MM.1S (cell line): ENCODE measurements around the gene HSPB7.
"Not testable (repeated sequence)": the region's sequence is repeated elsewhere in the genome, so short reads cannot be mapped to it uniquely, and the experiment has no call there.

Experiments
- DNase-seq: peaks from one replicate; pipeline ENCODE4 v3.0.0-alpha.2; 2015
- H2AFZ ChIP-seq: fragments of 300-600 bp; sonication (generic); 2 replicates; pipeline ENCODE4 v1.6.0; 2016; ENCODE audit warnings: antibody characterized with exemption, low read length
- H3F3A ChIP-seq: fragments of 300-600 bp; sonication (generic); 2 replicates; pipeline ENCODE4 v1.6.1; 2016; ENCODE audit warnings: mild to moderate bottlenecking, antibody characterized with exemption, low read length, moderate library complexity, mixed read lengths; ENCODE audit not compliant: insufficient read depth
- H3K27ac ChIP-seq: fragments of 300-600 bp; sonication (generic); 2 replicates; pipeline ENCODE4 v1.5.1; 2016; ENCODE audit warnings: mild to moderate bottlenecking, low read length
- H3K27me3 ChIP-seq: fragments of 300-600 bp; sonication (generic); replicated peaks from 2 replicates; pipeline ENCODE4 v1.6.0; 2016; ENCODE audit warnings: low read length; ENCODE audit not compliant: insufficient read depth
- H3K36me3 ChIP-seq: fragments of 300-600 bp; sonication (generic); replicated peaks from 2 replicates; pipeline ENCODE4 v1.6.1; 2016; ENCODE audit warnings: mild to moderate bottlenecking, low read length, mixed read lengths; ENCODE audit not compliant: insufficient read depth
- H3K4me1 ChIP-seq: fragments of 300-600 bp; sonication (generic); 2 replicates; pipeline ENCODE4 v1.6.1; 2016; ENCODE audit warnings: low read length, mixed read lengths
- H3K4me2 ChIP-seq: fragments of 300-600 bp; sonication (generic); 2 replicates; pipeline ENCODE4 v1.6.0; 2016; ENCODE audit warnings: low read depth, low read length
- H3K4me3 ChIP-seq: fragments of 300-600 bp; sonication (generic); 2 replicates; pipeline ENCODE4 v1.5.1; 2016; ENCODE audit warnings: low read length, mixed read lengths
- H3K79me2 ChIP-seq: fragments of 300-600 bp; sonication (generic); 2 replicates; pipeline ENCODE4 v1.6.1; 2016; ENCODE audit warnings: mixed run types, low read length, mixed read lengths
- H3K9ac ChIP-seq: fragments of 300-600 bp; sonication (generic); 2 replicates; pipeline ENCODE4 v1.6.1; 2016; ENCODE audit warnings: low read length, mixed read lengths
- H3K9me2 ChIP-seq: fragments of 300-600 bp; sonication (generic); replicated peaks from 2 replicates; pipeline ENCODE4 v1.6.1; 2016; ENCODE audit warnings: mild to moderate bottlenecking, low read length, mixed read lengths; ENCODE audit not compliant: insufficient read depth
- H3K9me3 ChIP-seq: fragments of 300-600 bp; sonication (generic); replicated peaks from 2 replicates; pipeline ENCODE4 v1.6.1; 2016; ENCODE audit warnings: mild to moderate bottlenecking, low read length, mixed read lengths; ENCODE audit not compliant: insufficient read depth
- H4K20me1 ChIP-seq: fragments of 300-600 bp; sonication (generic); 2 replicates; pipeline ENCODE4 v1.6.1; 2016; ENCODE audit warnings: mild to moderate bottlenecking, low read length, moderate library complexity, mixed read lengths; ENCODE audit not compliant: insufficient read depth
- CTCF ChIP-seq: fragments of 300-600 bp; sonication (generic); IDR thresholded peaks from 2 replicates; pipeline ENCODE4 v1.5.1; 2016; ENCODE audit warnings: antibody characterized with exemption, low read length, mixed read lengths
- EZH2 ChIP-seq: fragments of 300-600 bp; sonication (generic); optimal IDR thresholded peaks from 2 replicates; pipeline ENCODE3; 2017; ENCODE audit warnings: low read depth, mild to moderate bottlenecking, antibody characterized with exemption, low read length, mixed read lengths
- EZH2phosphoT487 ChIP-seq: fragments of 300-600 bp; sonication (generic); IDR thresholded peaks from 2 replicates; pipeline ENCODE4 v1.6.1; 2018; ENCODE audit warnings: antibody characterized with exemption, low read length

Gene HSPB7

GRCh38 chr1:16028237-16029002 is 10.6 kb upstream of the HSPB7 start:
- TF ChIP-seq EZH2phosphoT487: no peak
- no peak for TF ChIP-seq CTCF
- TF ChIP-seq EZH2: no peak

DNA sequence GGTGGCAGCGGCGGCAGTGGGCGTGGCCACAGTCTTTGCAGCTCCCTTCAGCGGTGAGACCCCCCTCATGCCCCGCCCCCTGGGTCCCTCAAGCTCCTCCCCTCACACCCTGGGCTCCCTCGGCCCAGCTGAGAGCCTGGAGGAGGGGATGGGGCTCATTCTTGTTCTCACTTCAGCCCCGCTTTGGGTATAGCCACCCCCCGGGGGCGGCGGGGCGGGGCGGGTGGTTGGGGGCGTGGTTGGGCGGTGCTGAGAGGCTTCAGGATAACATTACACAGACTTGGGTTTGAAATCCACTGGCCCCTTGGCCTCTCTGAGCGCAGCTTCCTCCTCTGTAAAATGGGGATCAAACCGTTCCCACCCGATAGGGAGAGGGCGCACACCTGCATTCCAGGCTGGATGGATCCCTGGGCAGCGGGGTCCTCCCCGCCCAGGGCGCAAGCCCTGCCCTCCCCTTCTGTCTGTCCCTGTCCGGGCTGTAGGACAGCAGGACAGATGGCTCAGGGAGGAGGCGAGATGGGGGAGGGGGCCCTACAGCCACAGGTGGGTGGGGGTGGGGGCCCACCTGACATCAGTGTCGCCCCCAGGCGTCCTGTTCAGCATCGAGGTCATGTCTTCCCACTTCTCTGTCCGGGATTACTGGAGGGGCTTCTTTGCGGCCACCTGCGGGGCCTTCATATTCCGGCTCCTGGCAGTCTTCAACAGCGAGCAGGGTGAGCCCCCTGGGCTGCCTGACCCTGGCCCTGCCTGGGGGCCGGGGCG is 9.1 kb upstream of the HSPB7 start:
- H3F3A ChIP-seq: no peaks in the 10 kb centered on the region
- H3K4me2 ChIP-seq: peak overlapping the region; percentile 45; the same call in 1 of the 2 replicates
- no peak overlapping the region for H3K9ac ChIP-seq
- TF ChIP-seq EZH2 (no peak), EZH2phosphoT487 (no peak), CTCF (no peak)
- H3K4me3 ChIP-seq: peak overlapping the region; percentile 24; the same call in 1 of the 2 replicates
- no peaks in the 10 kb centered on the region for H3K79me2 ChIP-seq
- no peaks in the 10 kb centered on the region for H3K9me2 ChIP-seq
- no peaks in the 10 kb centered on the region for H3K4me1 ChIP-seq
- peaks cover 89% of the 10 kb centered on the region for H3K27me3 ChIP-seq
- no peaks in the 10 kb centered on the region for H3K9me3 ChIP-seq
- DNase-seq: peak; percentile 16
- no peak overlapping the region for H3K27ac ChIP-seq
- H2AFZ ChIP-seq: peak overlapping the region; percentile 19; the same call in 1 of the 2 replicates
- H4K20me1 ChIP-seq: no peaks in the 10 kb centered on the region
- H3K36me3 ChIP-seq: no peaks in the 10 kb centered on the region

More at GRCh38 chr1:16028237-16029002, 10.6 kb upstream of the HSPB7 start:
- Histone ChIP-seq H3K27ac (no peak overlapping the region), H3K9ac (no peak overlapping the region), H3K79me2 (no peaks in the 10 kb centered on the region), H3K9me2 (no peaks in the 10 kb centered on the region), H2AFZ (no peak overlapping the region), H3K4me1 (no peaks in the 10 kb centered on the region), H3K36me3 (no peaks in the 10 kb centered on the region), H4K20me1 (no peaks in the 10 kb centered on the region), H3K4me3 (no peak overlapping the region), H3K4me2 (no peak overlapping the region), H3K27me3 (peaks cover 75% of the 10 kb centered on the region), H3K9me3 (no peaks in the 10 kb centered on the region), H3F3A (no peaks in the 10 kb centered on the region)
- DNase-seq: no peak

GRCh38 chr1:16026302-16026701 is 8.5 kb upstream of the HSPB7 start:
- H3K79me2 ChIP-seq: not testable (repeated sequence)

More at GRCh38 chr1:16026302-16026701, 8.5 kb upstream of the HSPB7 start:
- H3F3A ChIP-seq, H3K9ac ChIP-seq, H3K9me2 ChIP-seq, H3K9me3 ChIP-seq, H3K4me1 ChIP-seq, H3K27ac ChIP-seq, H3K36me3 ChIP-seq, H2AFZ ChIP-seq, H4K20me1 ChIP-seq, DNase-seq: not testable (repeated sequence)
- Histone ChIP-seq H3K4me3 (0 out of 2 replicates have a peak overlapping the region, but pooled peaks have one; percentile 24), H3K27me3 (peaks cover 88% of the 10 kb centered on the region), H3K4me2 (peak overlapping the region; percentile 45; the same call in 1 of the 2 replicates)
